ENCODE data around the gene ROCK2.

The ROCK2 gene

DNA sequence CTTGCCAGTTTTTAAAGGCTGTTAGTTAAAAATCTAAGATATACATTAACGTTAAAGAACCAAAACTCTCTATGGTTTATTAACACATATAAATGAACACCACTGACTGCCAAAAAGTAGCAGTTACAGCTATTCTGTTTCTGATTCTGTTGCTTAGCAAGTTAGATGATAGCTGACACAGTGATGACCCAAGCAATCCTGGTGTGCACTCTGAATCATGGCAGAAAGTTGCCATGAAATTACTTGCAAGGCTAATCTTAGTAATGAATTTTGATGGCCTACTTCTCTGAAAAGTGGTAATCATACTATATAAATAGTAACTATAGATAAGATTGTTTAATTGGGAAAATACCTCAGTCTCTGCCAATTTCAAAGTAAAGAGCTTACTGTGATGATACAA is 57.7 kb downstream of the ROCK2 start:
- no peak for DNase-seq (ENCODE audit: extremely low spot score)
- ChIA-PET CTCF (interaction anchor here (1.0 to 2.4 kb wide), 3 partner anchors 11 to 451 kb away, joined by 3 to 6 read pairs (median 4); no protein-coding TSS in a partner anchor), POLR2A (no interaction called here)
- TF ChIP-seq, protein P1, sequence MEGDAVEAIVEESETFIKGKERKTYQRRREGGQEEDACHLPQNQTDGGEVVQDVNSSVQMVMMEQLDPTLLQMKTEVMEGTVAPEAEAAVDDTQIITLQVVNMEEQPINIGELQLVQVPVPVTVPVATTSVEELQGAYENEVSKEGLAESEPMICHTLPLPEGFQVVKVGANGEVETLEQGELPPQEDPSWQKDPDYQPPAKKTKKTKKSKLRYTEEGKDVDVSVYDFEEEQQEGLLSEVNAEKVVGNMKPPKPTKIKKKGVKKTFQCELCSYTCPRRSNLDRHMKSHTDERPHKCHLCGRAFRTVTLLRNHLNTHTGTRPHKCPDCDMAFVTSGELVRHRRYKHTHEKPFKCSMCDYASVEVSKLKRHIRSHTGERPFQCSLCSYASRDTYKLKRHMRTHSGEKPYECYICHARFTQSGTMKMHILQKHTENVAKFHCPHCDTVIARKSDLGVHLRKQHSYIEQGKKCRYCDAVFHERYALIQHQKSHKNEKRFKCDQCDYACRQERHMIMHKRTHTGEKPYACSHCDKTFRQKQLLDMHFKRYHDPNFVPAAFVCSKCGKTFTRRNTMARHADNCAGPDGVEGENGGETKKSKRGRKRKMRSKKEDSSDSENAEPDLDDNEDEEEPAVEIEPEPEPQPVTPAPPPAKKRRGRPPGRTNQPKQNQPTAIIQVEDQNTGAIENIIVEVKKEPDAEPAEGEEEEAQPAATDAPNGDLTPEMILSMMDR (IDR thresholded peaks at IDR 0.05; ENCODE audit: control extremely low read depth, extremely low read depth, low read depth, missing control alignments), result no peak

DNA sequence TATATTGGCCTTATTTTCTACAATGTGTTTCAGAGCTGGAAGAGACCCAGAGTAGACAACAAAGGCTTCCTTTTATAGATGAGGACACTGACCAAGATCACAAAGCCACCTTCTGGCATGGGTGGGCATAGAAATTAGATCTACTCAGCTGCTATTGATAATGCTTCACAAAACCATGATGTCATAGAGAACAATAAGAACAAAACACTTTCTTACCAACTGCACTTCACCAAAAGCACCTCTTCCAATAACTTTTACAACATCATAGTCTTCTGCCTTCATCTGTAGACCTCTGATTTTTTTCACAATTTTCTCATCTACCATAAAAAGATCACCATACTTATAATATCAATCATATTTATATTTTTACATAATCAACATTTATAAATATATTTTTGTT is 58.1 kb downstream of the ROCK2 start:
- TF ChIP-seq, protein P1 (IDR thresholded peaks at IDR 0.05; ENCODE audit: control extremely low read depth, extremely low read depth, low read depth, missing control alignments), result no peak
- DNase-seq (ENCODE audit: extremely low spot score), result no peak
- ChIA-PET CTCF (interaction anchor here (1.0 to 2.4 kb wide), 3 partner anchors 11 to 451 kb away, joined by 3 to 6 read pairs (median 4); no protein-coding TSS in a partner anchor), POLR2A (no interaction called here)

DNA sequence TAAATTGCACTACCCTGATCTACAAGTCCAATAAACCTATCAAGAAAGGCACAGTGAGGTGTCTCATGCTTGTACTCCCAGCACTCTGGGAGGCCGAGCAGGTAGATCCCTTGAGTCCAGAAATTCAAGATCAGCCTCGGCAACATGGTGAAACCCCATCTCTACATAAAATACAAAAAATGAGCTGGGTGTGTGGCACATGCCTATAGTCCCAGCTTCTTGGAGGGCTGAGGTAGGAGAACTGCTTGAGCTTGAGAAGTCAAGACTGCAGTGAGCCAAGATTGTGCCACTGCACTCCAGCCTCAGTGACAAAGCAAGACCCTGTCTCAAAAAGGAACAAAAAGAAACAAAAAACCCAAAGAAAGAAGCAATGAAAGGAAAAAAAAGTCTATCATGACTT is 58.9 kb downstream of the ROCK2 start:
- CTCF ChIA-PET, result no interaction called here
- DNase-seq (ENCODE audit: extremely low spot score), result no peak
- TF ChIP-seq, protein P1 (IDR thresholded peaks at IDR 0.05; ENCODE audit: control extremely low read depth, extremely low read depth, low read depth, missing control alignments), result no peak
- POLR2A ChIA-PET, result no interaction called here

DNA sequence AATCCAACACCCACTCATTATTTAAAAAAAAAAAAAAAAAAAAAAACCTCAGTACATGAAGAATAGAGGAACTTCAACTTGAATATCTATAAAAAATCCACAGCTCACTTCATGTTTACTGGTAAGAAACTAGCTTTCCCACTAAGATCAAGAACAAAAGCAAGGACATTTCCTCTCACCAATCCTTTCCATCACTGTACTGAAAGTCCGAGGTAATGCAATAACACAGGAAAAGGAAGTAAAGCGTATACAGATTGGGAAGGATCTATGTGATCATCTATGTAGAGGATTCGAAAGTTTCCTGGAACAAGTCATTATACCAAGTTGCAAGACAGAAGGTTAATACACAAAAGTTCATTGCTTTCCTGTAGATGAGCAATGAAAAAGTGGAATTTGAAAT is 63.2 kb downstream of the ROCK2 start:
- ChIA-PET CTCF (no interaction called here), POLR2A (no interaction called here)
- TF ChIP-seq, protein P1 (IDR thresholded peaks at IDR 0.05; ENCODE audit: control extremely low read depth, extremely low read depth, low read depth, missing control alignments), result no peak
- no peak for DNase-seq (ENCODE audit: extremely low spot score)

DNA sequence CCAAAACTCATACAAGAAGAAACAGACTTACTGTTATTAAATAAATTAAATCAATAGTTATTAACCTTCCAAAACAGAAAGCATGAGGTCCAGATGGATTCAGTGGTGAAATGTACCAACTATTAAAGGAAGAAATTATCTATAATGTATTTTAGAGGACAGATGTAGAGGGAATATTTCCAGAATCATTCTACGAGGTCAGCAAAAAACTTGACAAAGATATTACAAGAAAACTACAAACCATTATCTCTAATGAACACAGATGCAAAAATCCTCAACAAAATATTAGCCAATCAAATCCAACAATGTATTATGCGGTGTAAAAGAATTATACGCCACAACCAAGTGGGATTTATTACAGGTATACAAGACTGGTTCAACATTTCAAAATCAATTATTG is 63.7 kb downstream of the ROCK2 start:
- DNase-seq (ENCODE audit: extremely low spot score), result no peak
- ChIA-PET POLR2A (no interaction called here), CTCF (no interaction called here)
- TF ChIP-seq, protein P1 (IDR thresholded peaks at IDR 0.05; ENCODE audit: control extremely low read depth, extremely low read depth, low read depth, missing control alignments), result no peak

DNA sequence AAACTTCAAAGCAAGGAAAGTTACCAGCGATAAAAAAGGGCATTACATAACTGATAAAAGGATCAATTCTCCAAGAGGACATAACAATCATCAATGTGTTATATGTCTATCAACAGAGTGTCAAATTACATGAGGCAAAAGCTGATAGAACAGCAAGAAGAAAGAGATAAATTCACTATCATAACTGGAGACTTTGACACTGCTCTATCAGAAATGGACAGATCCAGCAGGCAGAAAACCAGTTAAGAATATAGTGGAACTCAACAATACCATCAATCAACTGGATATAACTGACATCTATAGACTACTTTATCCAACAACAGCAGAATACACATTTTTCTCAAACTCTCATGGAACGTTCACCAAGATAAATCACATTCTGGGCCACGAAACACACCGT is 65.0 kb downstream of the ROCK2 start:
- TF ChIP-seq, protein P1 (IDR thresholded peaks at IDR 0.05; ENCODE audit: control extremely low read depth, extremely low read depth, low read depth, missing control alignments), result no peak
- no peak for DNase-seq (ENCODE audit: extremely low spot score)
- CTCF ChIA-PET, result no interaction called here
- POLR2A ChIA-PET, result no interaction called here

DNA sequence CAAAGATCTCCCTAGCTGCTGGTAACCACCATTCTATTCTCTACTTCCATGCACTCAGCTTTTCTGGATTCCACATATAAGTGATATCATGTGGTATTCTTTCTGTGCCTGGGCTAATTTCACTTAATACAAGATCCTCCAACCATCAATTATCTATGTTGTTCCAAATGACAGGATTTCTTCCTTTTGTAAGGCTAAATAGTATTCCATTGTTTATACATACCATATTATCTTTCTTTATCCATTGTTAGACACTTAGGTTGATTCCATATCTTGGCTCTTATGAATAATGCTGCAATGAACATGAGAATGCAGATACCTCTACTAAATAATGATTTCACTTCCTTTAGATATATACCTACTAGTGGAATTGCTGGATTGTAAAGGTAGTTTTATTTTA is 66.2 kb downstream of the ROCK2 start:
- TF ChIP-seq, protein P1 (IDR thresholded peaks at IDR 0.05; ENCODE audit: control extremely low read depth, extremely low read depth, low read depth, missing control alignments), result no peak
- POLR2A ChIA-PET, result no interaction called here
- CTCF ChIA-PET, result no interaction called here
- no peak for DNase-seq (ENCODE audit: extremely low spot score)
